Measurements from ENCODE around the gene RNF220.

DNA sequence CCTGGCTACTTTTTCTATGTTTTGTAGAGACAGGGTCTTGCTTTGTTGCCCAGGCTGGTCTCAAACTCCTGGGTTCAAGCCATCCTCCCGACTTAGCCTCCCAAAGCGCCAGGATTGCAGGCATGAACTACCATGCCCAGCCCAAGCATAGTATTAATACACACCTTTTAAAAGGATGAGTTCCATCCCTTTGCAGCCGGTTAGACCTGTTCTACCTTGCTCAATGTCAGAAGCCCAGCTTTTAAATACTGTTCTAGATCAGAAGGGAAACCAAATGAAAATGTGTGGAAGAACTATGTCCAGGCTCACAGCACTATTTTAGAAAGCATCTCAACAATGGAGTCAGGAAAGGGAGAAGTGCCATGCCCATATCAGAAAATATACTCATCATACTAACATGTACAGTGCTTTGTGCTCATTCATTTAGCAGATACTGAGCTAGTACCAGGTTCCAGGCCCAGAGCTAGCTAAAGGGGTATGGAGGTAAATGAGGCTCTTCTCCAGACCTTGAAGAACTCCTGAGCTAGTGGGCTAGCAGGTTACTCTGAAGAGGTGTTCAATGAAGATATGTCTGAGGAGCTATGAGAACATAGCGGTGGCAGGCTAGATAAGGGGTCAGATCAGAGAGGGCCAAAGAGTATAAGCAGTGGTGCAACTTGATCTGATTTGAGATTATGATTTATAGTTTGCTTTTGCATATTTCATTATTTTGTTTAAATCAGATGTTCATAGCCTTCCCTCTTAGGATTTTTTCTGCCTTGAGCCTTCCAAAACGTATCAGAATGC, 78.2 kb downstream of the RNF220 start:
- TF ChIP-seq CTCF (IDR thresholded peaks at IDR 0.05) (no peak), POLR2A (IDR thresholded peaks at IDR 0.05) (no peak)
